ENCODE results near the gene CTNND2. TPM values are rescaled to one million over a fixed set of nuclear protein-coding genes. Genes with fewer than 3 reads are reported as not detected.

The CTNND2 gene
- polyA plus RNA-seq, 1 of the 3 experiments (the other 2 are of a cell fraction): not detected

DNA sequence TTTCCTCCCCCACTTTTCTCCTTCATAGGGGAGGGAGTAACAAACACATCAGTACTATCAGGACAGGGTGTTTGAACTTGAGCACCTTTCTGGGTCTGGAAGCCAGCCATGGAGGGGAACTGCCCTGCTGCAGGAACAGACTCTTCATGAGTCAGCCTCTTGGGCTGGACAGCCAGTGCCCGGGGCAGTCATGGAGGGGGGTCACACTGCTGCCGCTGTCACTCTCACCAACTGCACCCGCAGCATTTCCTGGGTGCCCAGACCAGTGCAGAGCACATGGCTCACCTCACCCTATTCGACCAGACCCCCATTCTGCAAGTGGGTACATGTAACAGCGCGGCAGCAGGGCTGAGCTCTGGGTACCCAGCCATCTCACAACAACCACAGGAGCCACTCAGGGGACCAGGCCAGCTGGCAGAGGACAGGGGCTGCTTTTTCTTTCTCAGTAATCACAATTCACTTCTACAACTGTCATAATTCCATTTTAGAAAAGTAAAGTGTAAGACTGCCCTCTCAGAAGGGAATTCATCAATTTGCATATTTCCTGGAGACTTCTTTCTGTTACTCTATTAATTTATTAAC lies 118.4 kb downstream of the CTNND2 start (continued):
- TF ChIP-seq, protein P1, sequence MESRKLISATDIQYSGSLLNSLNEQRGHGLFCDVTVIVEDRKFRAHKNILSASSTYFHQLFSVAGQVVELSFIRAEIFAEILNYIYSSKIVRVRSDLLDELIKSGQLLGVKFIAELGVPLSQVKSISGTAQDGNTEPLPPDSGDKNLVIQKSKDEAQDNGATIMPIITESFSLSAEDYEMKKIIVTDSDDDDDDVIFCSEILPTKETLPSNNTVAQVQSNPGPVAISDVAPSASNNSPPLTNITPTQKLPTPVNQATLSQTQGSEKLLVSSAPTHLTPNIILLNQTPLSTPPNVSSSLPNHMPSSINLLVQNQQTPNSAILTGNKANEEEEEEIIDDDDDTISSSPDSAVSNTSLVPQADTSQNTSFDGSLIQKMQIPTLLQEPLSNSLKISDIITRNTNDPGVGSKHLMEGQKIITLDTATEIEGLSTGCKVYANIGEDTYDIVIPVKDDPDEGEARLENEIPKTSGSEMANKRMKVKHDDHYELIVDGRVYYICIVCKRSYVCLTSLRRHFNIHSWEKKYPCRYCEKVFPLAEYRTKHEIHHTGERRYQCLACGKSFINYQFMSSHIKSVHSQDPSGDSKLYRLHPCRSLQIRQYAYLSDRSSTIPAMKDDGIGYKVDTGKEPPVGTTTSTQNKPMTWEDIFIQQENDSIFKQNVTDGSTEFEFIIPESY (IDR thresholded peaks at IDR 0.05; ENCODE audit: borderline replicate concordance, low read depth): no peak
- TF ChIP-seq YY1 (IDR thresholded peaks at IDR 0.05; ENCODE audit: low read depth) (no peak), TEAD4 (IDR thresholded peaks at IDR 0.05; ENCODE audit: borderline replicate concordance, insufficient read depth) (no peak), SIN3A (IDR thresholded peaks at IDR 0.05; ENCODE audit: borderline replicate concordance, low read depth, low read length) (no peak), EZH2phosphoT487 (IDR thresholded peaks at IDR 0.05; ENCODE audit: borderline replicate concordance, low read depth) (no peak), FOXM1 (IDR thresholded peaks at IDR 0.05; ENCODE audit: low read depth) (no peak), POLR2AphosphoS5 (IDR thresholded peaks at IDR 0.05; ENCODE audit: low read depth, low read length) (no peak)
- TF ChIP-seq, protein P2, sequence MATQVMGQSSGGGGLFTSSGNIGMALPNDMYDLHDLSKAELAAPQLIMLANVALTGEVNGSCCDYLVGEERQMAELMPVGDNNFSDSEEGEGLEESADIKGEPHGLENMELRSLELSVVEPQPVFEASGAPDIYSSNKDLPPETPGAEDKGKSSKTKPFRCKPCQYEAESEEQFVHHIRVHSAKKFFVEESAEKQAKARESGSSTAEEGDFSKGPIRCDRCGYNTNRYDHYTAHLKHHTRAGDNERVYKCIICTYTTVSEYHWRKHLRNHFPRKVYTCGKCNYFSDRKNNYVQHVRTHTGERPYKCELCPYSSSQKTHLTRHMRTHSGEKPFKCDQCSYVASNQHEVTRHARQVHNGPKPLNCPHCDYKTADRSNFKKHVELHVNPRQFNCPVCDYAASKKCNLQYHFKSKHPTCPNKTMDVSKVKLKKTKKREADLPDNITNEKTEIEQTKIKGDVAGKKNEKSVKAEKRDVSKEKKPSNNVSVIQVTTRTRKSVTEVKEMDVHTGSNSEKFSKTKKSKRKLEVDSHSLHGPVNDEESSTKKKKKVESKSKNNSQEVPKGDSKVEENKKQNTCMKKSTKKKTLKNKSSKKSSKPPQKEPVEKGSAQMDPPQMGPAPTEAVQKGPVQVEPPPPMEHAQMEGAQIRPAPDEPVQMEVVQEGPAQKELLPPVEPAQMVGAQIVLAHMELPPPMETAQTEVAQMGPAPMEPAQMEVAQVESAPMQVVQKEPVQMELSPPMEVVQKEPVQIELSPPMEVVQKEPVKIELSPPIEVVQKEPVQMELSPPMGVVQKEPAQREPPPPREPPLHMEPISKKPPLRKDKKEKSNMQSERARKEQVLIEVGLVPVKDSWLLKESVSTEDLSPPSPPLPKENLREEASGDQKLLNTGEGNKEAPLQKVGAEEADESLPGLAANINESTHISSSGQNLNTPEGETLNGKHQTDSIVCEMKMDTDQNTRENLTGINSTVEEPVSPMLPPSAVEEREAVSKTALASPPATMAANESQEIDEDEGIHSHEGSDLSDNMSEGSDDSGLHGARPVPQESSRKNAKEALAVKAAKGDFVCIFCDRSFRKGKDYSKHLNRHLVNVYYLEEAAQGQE (IDR thresholded peaks at IDR 0.05; ENCODE audit: low read depth, low read length): no peak
- TF ChIP-seq, protein P3, sequence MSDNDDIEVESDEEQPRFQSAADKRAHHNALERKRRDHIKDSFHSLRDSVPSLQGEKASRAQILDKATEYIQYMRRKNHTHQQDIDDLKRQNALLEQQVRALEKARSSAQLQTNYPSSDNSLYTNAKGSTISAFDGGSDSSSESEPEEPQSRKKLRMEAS (IDR thresholded peaks at IDR 0.05; ENCODE audit: low read depth): no peak

DNA sequence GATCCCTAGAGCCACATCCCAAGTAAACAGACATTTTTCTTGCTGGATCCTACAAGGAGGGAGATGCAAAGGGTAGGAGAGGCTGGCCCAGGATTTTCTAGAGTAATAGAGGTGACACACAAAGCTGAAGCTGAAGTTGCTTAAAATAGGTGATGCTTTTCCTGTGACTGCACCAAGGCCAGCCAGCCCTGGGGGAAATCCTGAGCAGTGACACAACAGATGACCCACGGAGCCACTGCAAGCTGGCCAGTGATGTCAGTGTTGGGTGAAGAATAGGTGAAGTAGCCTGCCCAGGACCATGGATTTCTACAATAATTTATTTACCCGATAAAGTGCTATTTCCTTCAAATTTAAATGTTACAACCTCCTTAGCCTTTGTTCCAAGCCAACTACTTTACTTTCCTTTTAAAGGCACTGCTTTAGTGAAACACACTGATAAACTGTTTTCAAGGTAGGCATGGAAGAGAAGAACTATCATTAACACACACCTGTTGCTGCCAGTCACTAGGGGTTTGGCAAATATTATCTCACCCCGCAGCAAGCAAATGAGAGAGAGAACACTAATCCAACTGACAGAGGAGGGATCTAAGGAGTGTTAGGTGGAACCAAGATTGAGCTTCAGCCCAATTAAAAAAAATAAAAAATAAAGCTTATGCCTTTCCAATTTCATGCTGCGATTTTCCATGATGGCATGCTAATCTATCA lies 123.5 kb downstream of the CTNND2 start:
- TF ChIP-seq CHD2 (IDR thresholded peaks at IDR 0.05; ENCODE audit: low read length, partially characterized antibody): no peak
- TF ChIP-seq SIN3A (IDR thresholded peaks at IDR 0.05; ENCODE audit: borderline replicate concordance, low read depth, low read length): no peak
- TF ChIP-seq, protein P4, sequence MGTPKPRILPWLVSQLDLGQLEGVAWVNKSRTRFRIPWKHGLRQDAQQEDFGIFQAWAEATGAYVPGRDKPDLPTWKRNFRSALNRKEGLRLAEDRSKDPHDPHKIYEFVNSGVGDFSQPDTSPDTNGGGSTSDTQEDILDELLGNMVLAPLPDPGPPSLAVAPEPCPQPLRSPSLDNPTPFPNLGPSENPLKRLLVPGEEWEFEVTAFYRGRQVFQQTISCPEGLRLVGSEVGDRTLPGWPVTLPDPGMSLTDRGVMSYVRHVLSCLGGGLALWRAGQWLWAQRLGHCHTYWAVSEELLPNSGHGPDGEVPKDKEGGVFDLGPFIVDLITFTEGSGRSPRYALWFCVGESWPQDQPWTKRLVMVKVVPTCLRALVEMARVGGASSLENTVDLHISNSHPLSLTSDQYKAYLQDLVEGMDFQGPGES (IDR thresholded peaks at IDR 0.05; ENCODE audit: low read depth, low read length): no peak
- DNase-seq: no peak
- ChIA-PET POLR2A (no interaction called here), CTCF (no interaction called here)
- Histone ChIP-seq H3K27me3 (ENCODE audit: insufficient read depth) (no peaks in the 10 kb centered on the region), H3K36me3 (replicated peaks in 1 of 2; ENCODE audit: control insufficient read depth in 1 of 2, insufficient read depth in 2 of 2, low read length in 1 of 2) (no peaks in the 10 kb centered on the region), H3K4me2 (no peak overlapping the region), H3F3A (replicated peaks; ENCODE audit: insufficient read depth) (no peaks in the 10 kb centered on the region), H4K20me1 (ENCODE audit: insufficient read depth) (no peaks in the 10 kb centered on the region), H3K4me3 (ENCODE audit: low read depth in 2 of 2, low read length in 1 of 2) (no peak overlapping the region), H3K4me1 (ENCODE audit: control insufficient read depth in 1 of 2, insufficient read depth in 2 of 2, low read depth in 1 of 2, low read length in 1 of 2) (no peaks in the 10 kb centered on the region), H3K9ac (no peak overlapping the region), H3K79me2 (ENCODE audit: insufficient read depth) (no peaks in the 10 kb centered on the region), H3K27ac (ENCODE audit: low read depth in 2 of 2, low read length in 1 of 2) (no peak overlapping the region), H2AFZ (ENCODE audit: low read depth) (no peak overlapping the region), H3K9me3 (no peaks in the 10 kb centered on the region), H3K9me2 (no peaks in the 10 kb centered on the region)
- WGBS (ENCODE audit: low lambda C conversion rate): 10% methylated on average over 4 of the region's 4 CpGs

Measured in SK-N-SH (cell line).